Esophagus squamous epithelium (tissue), 5 donors: ENCODE data around the gene ADGRB3. TPM values are rescaled to one million over a fixed set of nuclear protein-coding genes. Genes with fewer than 3 reads are reported as not detected.

ENCODE experiments used
- DNase-seq: peaks from one replicate; lab custom pipeline; 2025; lab: John Stamatoyannopoulos, UW
- H3K27ac ChIP-seq, 4 donors: fragments of 200-600 bp; sonication (generic); one replicate each; pipeline ENCODE4 v1.5.1; 2016 to 2019; ENCODE audit warnings: mild to moderate bottlenecking in 1 of 4
- H3K27me3 ChIP-seq, 4 donors: fragments of 200-600 bp; sonication (generic); 1 replicate in 3 of 4; 2 replicates in 1 of 4; pipeline versions ENCODE4 v1.5.1 to v1.6.0; 2017 to 2021; ENCODE audit warnings: antibody characterized with exemption in 1 of 4
- H3K36me3 ChIP-seq, 3 donors: fragments of 200-600 bp; sonication (generic); one replicate each; pipeline ENCODE4 v1.5.1; 2016 to 2019
- H3K4me1 ChIP-seq, 3 donors: fragments of 200-600 bp; sonication (generic); one replicate each; pipeline ENCODE4 v1.5.1; 2017 to 2019
- H3K4me3 ChIP-seq, 4 donors: fragments of 200-600 bp; sonication (generic); 1 replicate in 3 of 4; 2 replicates in 1 of 4; pipeline ENCODE4 v1.5.1; 2016 to 2019; ENCODE audit warnings: mild to moderate bottlenecking in 2 of 4, moderate library complexity in 1 of 4
- H3K9me3 ChIP-seq, 3 donors: fragments of 200-600 bp; sonication (generic); one replicate each; pipeline ENCODE4 v1.5.1; 2016 to 2019
- POLR2A ChIP-seq, 4 donors: fragments of 450-650 bp; IDR thresholded peaks; one replicate each; pipeline ENCODE4 v1.6.1; 2017; ENCODE audit warnings: antibody characterized with exemption in 4 of 4, mild to moderate bottlenecking in 4 of 4, moderate library complexity in 3 of 4
- WGBS, 2 donors: methylation state at CpG; one replicate each; pipeline ENCODE4 v1.1.5; 2018; 5-methylcytosine and 5-hydroxymethylcytosine counted together
- intact Hi-C: fragments of 100-400 bp; cut with DNase I; formaldehyde crosslinking; loops from one replicate; pipeline ENCODE4 v1.15.0; 2022
- total RNA-seq, 4 donors: library from RNA; depleted of rRNA; stranded (reverse); fragments of >200 nt; gene quantifications; one replicate each; pipeline ENCODE4 v1.1.0, GENCODE V29; 2016
- TF ChIP-seq, protein P1 (sequence below), 6 experiments: fragments of 450-650 bp in 4 of 6; fragments of 200-600 bp in 2 of 6; sonication (generic) in 2 of 6; IDR thresholded peaks; one replicate each; pipeline ENCODE4 v1.5.1; 2016 to 2019; ENCODE audit warnings: antibody characterized with exemption in 6 of 6, mild to moderate bottlenecking in 4 of 6, moderate library complexity in 4 of 6
- donor health status: DM: yes; HTN: yes; CAD: no.

ADGRB3 gene
- total RNA-seq, 4 donors from 2014 or later, result 0.04 to 1.1 (median 0.32) TPM

- H3K27ac ChIP-seq, result no peak overlapping the region
- H3K4me1 ChIP-seq, result no peaks in the 10 kb centered on the region
- intact Hi-C loops, result no loop called here
- no peaks in the 10 kb centered on the region for H3K9me3 ChIP-seq
- H3K27me3 ChIP-seq, result no peaks in the 10 kb centered on the region
- WGBS, 2 donors, result 51 to 58% methylated on average over 4 of the region's 4 CpGs
- no peak overlapping the region for H3K4me3 ChIP-seq
- DNase-seq, result no peak
- TF ChIP-seq, protein P1, sequence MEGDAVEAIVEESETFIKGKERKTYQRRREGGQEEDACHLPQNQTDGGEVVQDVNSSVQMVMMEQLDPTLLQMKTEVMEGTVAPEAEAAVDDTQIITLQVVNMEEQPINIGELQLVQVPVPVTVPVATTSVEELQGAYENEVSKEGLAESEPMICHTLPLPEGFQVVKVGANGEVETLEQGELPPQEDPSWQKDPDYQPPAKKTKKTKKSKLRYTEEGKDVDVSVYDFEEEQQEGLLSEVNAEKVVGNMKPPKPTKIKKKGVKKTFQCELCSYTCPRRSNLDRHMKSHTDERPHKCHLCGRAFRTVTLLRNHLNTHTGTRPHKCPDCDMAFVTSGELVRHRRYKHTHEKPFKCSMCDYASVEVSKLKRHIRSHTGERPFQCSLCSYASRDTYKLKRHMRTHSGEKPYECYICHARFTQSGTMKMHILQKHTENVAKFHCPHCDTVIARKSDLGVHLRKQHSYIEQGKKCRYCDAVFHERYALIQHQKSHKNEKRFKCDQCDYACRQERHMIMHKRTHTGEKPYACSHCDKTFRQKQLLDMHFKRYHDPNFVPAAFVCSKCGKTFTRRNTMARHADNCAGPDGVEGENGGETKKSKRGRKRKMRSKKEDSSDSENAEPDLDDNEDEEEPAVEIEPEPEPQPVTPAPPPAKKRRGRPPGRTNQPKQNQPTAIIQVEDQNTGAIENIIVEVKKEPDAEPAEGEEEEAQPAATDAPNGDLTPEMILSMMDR (IDR thresholded peaks at IDR 0.05), result no peak
- no peak for TF ChIP-seq POLR2A (IDR thresholded peaks at IDR 0.05)
- H3K36me3 ChIP-seq, result no peaks in the 10 kb centered on the region
Measured at GRCh38 chr6:69012876-69013275, 377.8 kb downstream of the ADGRB3 start.

DNA sequence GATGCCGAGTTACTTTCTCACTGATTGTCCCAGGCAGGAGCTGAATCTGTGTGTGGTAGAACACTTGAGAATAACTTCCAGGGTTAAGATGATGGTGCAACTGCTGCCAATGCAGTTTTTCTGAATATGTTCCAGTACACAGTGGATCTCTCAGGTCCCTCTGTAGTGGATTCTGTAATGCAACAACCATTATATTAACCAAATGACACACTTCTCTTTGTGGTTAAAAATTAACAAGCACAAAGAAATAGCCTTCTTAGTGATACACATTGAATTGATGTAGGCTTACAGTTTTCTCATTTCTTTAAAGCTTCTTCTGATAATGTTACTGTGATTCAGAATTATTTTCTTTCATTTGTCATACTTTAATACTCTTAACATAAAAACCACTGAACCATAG, 383.8 kb downstream of the ADGRB3 start:
- TF ChIP-seq, protein P1 (IDR thresholded peaks at IDR 0.05), result no peak
- TF ChIP-seq POLR2A (IDR thresholded peaks at IDR 0.05), result no peak
- DNase-seq, result no peak

GRCh38 chr6:69019832-69020231, 384.8 kb downstream of the ADGRB3 start:
- H3K27ac ChIP-seq, result no peak overlapping the region
- H3K4me1 ChIP-seq, result no peaks in the 10 kb centered on the region
- intact Hi-C loops, result no loop called here
- H3K4me3 ChIP-seq, result no peak overlapping the region
- H3K27me3 ChIP-seq, result no peaks in the 10 kb centered on the region
- no peaks in the 10 kb centered on the region for H3K9me3 ChIP-seq
- no peak for DNase-seq
- 60 to 67% methylated on average over 4 of the region's 4 CpGs for WGBS, 2 donors
- no peak for TF ChIP-seq POLR2A (IDR thresholded peaks at IDR 0.05)
- TF ChIP-seq, protein P1 (IDR thresholded peaks at IDR 0.05), result no peak
- no peaks in the 10 kb centered on the region for H3K36me3 ChIP-seq

More for the DNA sequence above, 383.8 kb downstream of the ADGRB3 start:
- Histone ChIP-seq H3K36me3 (no peaks in the 10 kb centered on the region), H3K4me3 (no peak overlapping the region), H3K4me1 (no peaks in the 10 kb centered on the region), H3K27ac (no peak overlapping the region), H3K27me3 (no peaks in the 10 kb centered on the region), H3K9me3 (no peaks in the 10 kb centered on the region)
- intact Hi-C loops, result no loop called here
- 93 to 100% methylated on average over 1 of the region's 1 CpG for WGBS, 2 donors

DNA sequence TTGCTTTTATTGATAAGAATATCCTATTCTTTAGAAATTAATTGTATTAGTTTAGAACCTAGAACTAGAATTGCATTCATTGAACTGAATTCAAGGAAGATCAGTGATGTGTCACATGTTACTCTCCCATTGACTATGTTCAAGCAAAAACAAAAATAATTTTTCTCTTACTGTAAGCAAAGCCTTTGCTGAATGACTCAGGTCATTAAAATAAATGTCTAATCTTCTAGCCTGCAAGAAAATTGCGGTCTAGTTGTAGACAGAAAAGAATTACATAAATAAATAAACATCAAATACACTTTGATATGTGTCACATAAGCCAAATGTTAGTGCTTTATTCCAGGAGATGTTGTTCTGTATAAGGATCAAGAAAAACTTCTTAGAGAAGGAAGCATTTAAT, 387.9 kb downstream of the ADGRB3 start:
- DNase-seq, result no peak

DNA sequence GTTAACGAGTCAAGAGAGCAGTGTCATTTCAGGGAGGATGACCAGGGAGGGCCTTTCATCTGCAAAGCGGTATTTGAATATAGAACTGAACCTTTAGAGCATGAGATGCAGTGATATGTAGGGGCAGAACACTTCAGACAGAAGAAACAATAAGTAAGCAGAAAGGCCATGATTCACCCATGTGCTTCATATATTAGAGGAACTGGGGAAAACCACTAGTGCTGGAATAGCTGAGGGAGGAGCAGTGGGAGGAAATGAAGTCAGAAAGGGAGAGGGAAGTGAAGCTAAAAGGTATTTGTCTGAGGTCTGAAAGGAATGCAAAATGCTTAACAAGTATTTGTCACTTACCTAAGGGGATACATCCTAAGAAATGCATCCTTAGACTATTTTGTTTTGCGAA, 391.2 kb downstream of the ADGRB3 start:
- H3K4me3 ChIP-seq, result no peak overlapping the region
- H3K27me3 ChIP-seq, result no peaks in the 10 kb centered on the region
- no peaks in the 10 kb centered on the region for H3K9me3 ChIP-seq
- no peaks in the 10 kb centered on the region for H3K4me1 ChIP-seq
- TF ChIP-seq, protein P1 (IDR thresholded peaks at IDR 0.05), result no peak
- TF ChIP-seq POLR2A (IDR thresholded peaks at IDR 0.05), result no peak
- intact Hi-C loops, result no loop called here
- DNase-seq, result no peak
- no peak overlapping the region for H3K27ac ChIP-seq
- 76 to 84% methylated on average over 3 of the region's 3 CpGs for WGBS, 2 donors
- H3K36me3 ChIP-seq, result no peaks in the 10 kb centered on the region

More for the DNA sequence above, 387.9 kb downstream of the ADGRB3 start:
- H3K27ac ChIP-seq, result no peak overlapping the region
- no peaks in the 10 kb centered on the region for H3K36me3 ChIP-seq
- WGBS, 2 donors, result 29 to 41% methylated on average over 1 of the region's 1 CpG
- H3K4me3 ChIP-seq, result no peak overlapping the region
- H3K9me3 ChIP-seq, result no peaks in the 10 kb centered on the region
- no peaks in the 10 kb centered on the region for H3K27me3 ChIP-seq
- no peaks in the 10 kb centered on the region for H3K4me1 ChIP-seq
- TF ChIP-seq, protein P1 (IDR thresholded peaks at IDR 0.05), result no peak
- TF ChIP-seq POLR2A (IDR thresholded peaks at IDR 0.05), result no peak
- intact Hi-C loops, result no loop called here
